H9 (cell line): ENCODE data around the gene SDC4. TPM values are rescaled to one million over a fixed set of nuclear protein-coding genes. Genes with fewer than 3 reads are reported as not detected.

Experiments
- DNase-seq: peaks from one replicate; pipeline ENCODE4 v3.0.0-alpha.2; 2017
- H2AFZ ChIP-seq: one replicate; pipeline ENCODE4 v1.6.1; 2013; ENCODE audit warnings: mild to moderate bottlenecking, low read length, control low read depth, moderate library complexity
- H2AK5ac ChIP-seq: 2 replicates; pipeline ENCODE4 v1.6.1; 2013; ENCODE audit warnings: low read length, control low read depth, mixed read lengths; ENCODE audit not compliant: insufficient read length
- H2BK120ac ChIP-seq: one replicate; pipeline ENCODE4 v1.6.1; 2013; ENCODE audit warnings: low read depth, mild to moderate bottlenecking, low read length, control low read depth, inconsistent platforms; ENCODE audit not compliant: poor library complexity, severe bottlenecking
- H2BK12ac ChIP-seq: 2 replicates; pipeline ENCODE4 v1.6.1; 2013; ENCODE audit warnings: low read length, control low read depth, mixed read lengths, low read depth; ENCODE audit not compliant: insufficient read length
- H2BK15ac ChIP-seq: 2 replicates; pipeline ENCODE4 v1.6.1; 2013; ENCODE audit warnings: low read depth, low read length, control low read depth
- H2BK20ac ChIP-seq: one replicate; pipeline ENCODE4 v1.6.1; 2013; ENCODE audit warnings: low read depth, mild to moderate bottlenecking, low read length, control low read depth, inconsistent platforms; ENCODE audit not compliant: poor library complexity, severe bottlenecking
- H2BK5ac ChIP-seq: 2 replicates; pipeline ENCODE4 v1.6.1; 2013; ENCODE audit warnings: low read length, control low read depth, mixed read lengths; ENCODE audit not compliant: insufficient read length
- H3K14ac ChIP-seq: 2 replicates; pipeline ENCODE4 v1.6.1; 2013; ENCODE audit warnings: low read length, control low read depth; ENCODE audit not compliant: insufficient read depth
- H3K18ac ChIP-seq: 2 replicates; pipeline ENCODE4 v1.6.1; 2013; ENCODE audit warnings: low read depth, mild to moderate bottlenecking, mixed read lengths, low read length, control low read depth; ENCODE audit not compliant: insufficient read length
- H3K23ac ChIP-seq: 2 replicates; pipeline ENCODE4 v1.6.1; 2013; ENCODE audit warnings: low read length, control low read depth, mixed read lengths, low read depth; ENCODE audit not compliant: insufficient read length
- H3K23me2 ChIP-seq: 2 replicates; pipeline ENCODE4 v1.6.1; 2013; ENCODE audit warnings: low read depth, mild to moderate bottlenecking, mixed read lengths, low read length, control low read depth; ENCODE audit not compliant: insufficient read length, poor library complexity, severe bottlenecking
- H3K27ac ChIP-seq: 2 replicates; pipeline ENCODE4 v1.5.1; 2013; ENCODE audit warnings: low read length, control low read depth, mixed read lengths, low read depth; ENCODE audit not compliant: insufficient read length
- H3K27me3 ChIP-seq: 2 replicates; pipeline ENCODE4 v1.6.1; 2013; ENCODE audit warnings: low read length, control low read depth, inconsistent platforms; ENCODE audit not compliant: insufficient read depth
- H3K4ac ChIP-seq: 2 replicates; pipeline ENCODE4 v1.6.1; 2013; ENCODE audit warnings: low read depth, mild to moderate bottlenecking, control low read depth, inconsistent platforms, low read length, moderate library complexity
- H3K4me1 ChIP-seq: 2 replicates; pipeline ENCODE4 v1.6.1; 2013; ENCODE audit warnings: low read length, control low read depth, inconsistent platforms; ENCODE audit not compliant: insufficient read depth
- H3K4me2 ChIP-seq: 2 replicates; pipeline ENCODE4 v1.6.1; 2013; ENCODE audit warnings: low read length, control low read depth, mixed read lengths; ENCODE audit not compliant: insufficient read length, insufficient read depth
- H3K56ac ChIP-seq: 2 replicates; pipeline ENCODE4 v1.6.1; 2013; ENCODE audit warnings: low read depth, mild to moderate bottlenecking, mixed read lengths, low read length, control low read depth; ENCODE audit not compliant: insufficient read length
- H3K79me1 ChIP-seq: 2 replicates; pipeline ENCODE4 v1.6.1; 2013; ENCODE audit warnings: low read depth, mild to moderate bottlenecking, moderate library complexity, low read length, control low read depth, inconsistent platforms; ENCODE audit not compliant: insufficient read depth, poor library complexity, severe bottlenecking
- H3K79me2 ChIP-seq: 2 replicates; pipeline ENCODE4 v1.6.1; 2013; ENCODE audit warnings: low read length, control low read depth, inconsistent platforms; ENCODE audit not compliant: insufficient read depth
- H3K9ac ChIP-seq: 2 replicates; pipeline ENCODE4 v1.6.1; 2013; ENCODE audit warnings: low read length, control low read depth, mixed read lengths; ENCODE audit not compliant: insufficient read length; ENCODE audit errors: extremely low read depth
- H3K9me3 ChIP-seq: one replicate; pipeline ENCODE4 v1.6.1; 2013; ENCODE audit warnings: low read depth, low read length, inconsistent platforms; ENCODE audit not compliant: control insufficient read depth
- H3T11ph ChIP-seq: one replicate; pipeline ENCODE4 v1.6.1; 2013; ENCODE audit warnings: mild to moderate bottlenecking, low read length, control low read depth, inconsistent platforms
- H4K20me1 ChIP-seq: one replicate; pipeline ENCODE4 v1.6.1; 2013; ENCODE audit not compliant: control insufficient read depth, insufficient read length, insufficient read depth
- H4K5ac ChIP-seq: 2 replicates; pipeline ENCODE4 v1.6.1; 2013; ENCODE audit warnings: low read depth, mild to moderate bottlenecking, mixed read lengths, low read length, control low read depth; ENCODE audit not compliant: insufficient read length
- H4K8ac ChIP-seq: replicated peaks from 2 replicates; pipeline ENCODE4 v1.6.1; 2013; ENCODE audit warnings: low read length, control low read depth, mixed read lengths, low read depth; ENCODE audit not compliant: insufficient read length
- H4K91ac ChIP-seq: 2 replicates; pipeline ENCODE4 v1.6.1; 2013; ENCODE audit warnings: low read depth, mild to moderate bottlenecking, moderate library complexity, mixed read lengths, low read length, control low read depth; ENCODE audit not compliant: insufficient read length
- H3K27ac Mint-ChIP-seq, 3 experiments: 2 replicates in 2 of 3; 3 replicates in 1 of 3; pipeline ENCODE4 v1.8.0; 2020 to 2021; ENCODE audit warnings: mixed read lengths in 3 of 3, mild to moderate bottlenecking in 1 of 3, moderate library complexity in 1 of 3
- H3K27me3 Mint-ChIP-seq: 2 replicates; pipeline ENCODE4 v1.8.0; 2021; ENCODE audit warnings: low read depth, mild to moderate bottlenecking, moderate library complexity, mixed read lengths
- H3K36me3 Mint-ChIP-seq, 3 experiments: 2 replicates in 2 of 3; 3 replicates in 1 of 3; pipeline ENCODE4 v1.8.0; 2020 to 2021; ENCODE audit warnings: low read depth in 3 of 3, mixed read lengths in 3 of 3; ENCODE audit not compliant: insufficient read depth in 1 of 3
- H3K4me1 Mint-ChIP-seq, 2 experiments: 2 replicates each; pipeline ENCODE4 v1.8.0; 2020; ENCODE audit warnings: mixed read lengths in 2 of 2
- H3K4me3 Mint-ChIP-seq, 2 experiments: 2 replicates in 1 of 2; 3 replicates in 1 of 2; pipeline ENCODE4 v1.8.0; 2020 to 2021; ENCODE audit warnings: mild to moderate bottlenecking in 2 of 2, mixed read lengths in 2 of 2, moderate library complexity in 1 of 2
- H3K9me3 Mint-ChIP-seq, 2 experiments: 2 replicates in 1 of 2; 3 replicates in 1 of 2; pipeline ENCODE4 v1.8.0; 2020; ENCODE audit warnings: mild to moderate bottlenecking in 2 of 2, mixed read lengths in 2 of 2, moderate library complexity in 1 of 2
- CTCF ChIP-seq: fragments of 200-600 bp; sonication (generic); conservative IDR thresholded peaks from 3 replicates; pipeline ENCODE4 v1.8.0; 2021; ENCODE audit warnings: antibody characterized with exemption, mild to moderate bottlenecking
- WGBS: extraction: QIAGEN DNeasy Blood & Tissue Kit; methylation state at CpG from one replicate; pipeline ENCODE4 v1.1.7; 2013; ENCODE audit warnings: missing lambda C conversion rate, low lambda C conversion rate, mixed read lengths; ENCODE audit not compliant: insufficient read length; ENCODE audit errors: extremely low coverage; 5-methylcytosine and 5-hydroxymethylcytosine counted together
- total RNA-seq: library from RNA; stranded (reverse); gene quantifications from 2 replicates; pipeline ENCODE4 v1.2.1, GENCODE V29; 2021

SDC4 gene
- total RNA-seq, 1 experiment from 2014 or later = 50.7 TPM

GRCh38 chr20:45341579-45341938 lies 6.7 kb downstream of the SDC4 start:
- Histone ChIP-seq H3K23ac (no peak overlapping the region), H4K20me1 (peaks cover 2% of the 10 kb centered on the region), H3K79me2 (peaks cover 5% of the 10 kb centered on the region; the same call in 1 of the 2 replicates), H3K14ac (peak overlapping the region; percentile 86; the same call in 1 of the 2 replicates), H2BK5ac (peak overlapping the region; percentile 4), H3T11ph (no peak overlapping the region), H3K4ac (no peak overlapping the region), H3K18ac (no peak overlapping the region), H2AK5ac (no peak overlapping the region), H2AFZ (no peak overlapping the region), H3K9ac (peak overlapping the region; percentile 30), H4K91ac (no peak overlapping the region), H3K4me2 (peak overlapping the region; percentile 53), H2BK120ac (no peak overlapping the region), H2BK12ac (no peak overlapping the region), H4K8ac (no peak overlapping the region), H3K4me1 (peaks cover 43% of the 10 kb centered on the region), H2BK20ac (no peak overlapping the region), H3K27me3 (no peaks in the 10 kb centered on the region), H4K5ac (no peak overlapping the region), H3K56ac (no peak overlapping the region), H3K9me3 (no peaks in the 10 kb centered on the region), H3K23me2 (peaks cover 3% of the 10 kb centered on the region), H3K27ac (peak overlapping the region; percentile 73), H2BK15ac (no peak overlapping the region), H3K79me1 (no peaks in the 10 kb centered on the region)
- Mint-ChIP-seq H3K36me3 (peaks cover 3 to 12% (median 5%) of the 10 kb centered on the region in 3 experiments; a peak in 4 of 7 replicates), H3K4me3 (peak overlapping the region; percentile 65 to 76), H3K4me1 (peaks cover 97 to 100% of the 10 kb centered on the region in 2 experiments), H3K27ac (peak overlapping the region; percentile 96 to 99 (median 98)), H3K9me3 (no peaks in the 10 kb centered on the region), H3K27me3 (no peaks in the 10 kb centered on the region; the same call in 1 of the 2 replicates)
- TF ChIP-seq CTCF = no peak
- no CpG with 5 or more reads among the region's 3 CpGs for WGBS
- no peak for DNase-seq
